Mesendoderm (in vitro differentiated cells): Measurements from ENCODE around the gene IER5.

Source experiments
- DNase-seq: peaks from one replicate; pipeline ENCODE4 v3.0.0; 2013
- H2AK5ac ChIP-seq: 2 replicates; pipeline ENCODE4 v1.6.1; 2013; ENCODE audit warnings: low read length, inconsistent platforms
- H2BK120ac ChIP-seq: 2 replicates; pipeline ENCODE4 v1.6.1; 2013; ENCODE audit warnings: low read depth, mild to moderate bottlenecking, low read length, moderate library complexity, mixed read lengths
- H2BK15ac ChIP-seq: replicated peaks from 2 replicates; pipeline ENCODE4 v1.6.1; 2013; ENCODE audit warnings: low read depth, mild to moderate bottlenecking, moderate library complexity
- H2BK5ac ChIP-seq: 2 replicates; pipeline ENCODE4 v1.6.1; 2013; ENCODE audit warnings: low read length, inconsistent platforms
- H3K18ac ChIP-seq: 2 replicates; pipeline ENCODE4 v1.6.1; 2013; ENCODE audit warnings: mild to moderate bottlenecking, low read length, mixed read lengths
- H3K23ac ChIP-seq: one replicate; pipeline ENCODE4 v1.6.1; 2013; ENCODE audit warnings: low read length
- H3K27ac ChIP-seq: 2 replicates; pipeline ENCODE4 v1.5.1; 2013; ENCODE audit warnings: low read depth, mild to moderate bottlenecking, inconsistent platforms, low read length, moderate library complexity
- H3K27me3 ChIP-seq: 2 replicates; pipeline ENCODE4 v1.6.1; 2013; ENCODE audit warnings: low read length, control low read depth, mild to moderate bottlenecking, inconsistent platforms; ENCODE audit not compliant: insufficient read depth, poor library complexity
- H3K36me3 ChIP-seq: 2 replicates; pipeline ENCODE4 v1.6.1; 2013; ENCODE audit warnings: low read length, inconsistent platforms; ENCODE audit not compliant: control insufficient read depth, insufficient read depth
- H3K4ac ChIP-seq: one replicate; pipeline ENCODE4 v1.6.1; 2013; ENCODE audit warnings: low read depth, mild to moderate bottlenecking, low read length, moderate library complexity
- H3K4me1 ChIP-seq: 2 replicates; pipeline ENCODE4 v1.6.1; 2013; ENCODE audit warnings: low read depth, low read length, inconsistent platforms; ENCODE audit not compliant: control insufficient read depth
- H3K4me2 ChIP-seq: 2 replicates; pipeline ENCODE4 v1.6.1; 2013; ENCODE audit warnings: low read length
- H3K4me3 ChIP-seq: 2 replicates; pipeline ENCODE4 v1.5.1; 2013; ENCODE audit warnings: mild to moderate bottlenecking, low read length
- H3K56ac ChIP-seq: one replicate; pipeline ENCODE4 v1.6.1; 2013; ENCODE audit warnings: low read length
- H3K79me1 ChIP-seq: 2 replicates; pipeline ENCODE4 v1.6.1; 2013; ENCODE audit warnings: low read length, inconsistent platforms
- H3K79me2 ChIP-seq: 2 replicates; pipeline ENCODE4 v1.6.1; 2013; ENCODE audit warnings: mild to moderate bottlenecking, low read length; ENCODE audit not compliant: control insufficient read depth, insufficient read depth
- H3K9ac ChIP-seq: 2 replicates; pipeline ENCODE4 v1.6.1; 2013; ENCODE audit warnings: low read length, inconsistent platforms
- H4K5ac ChIP-seq: one replicate; pipeline ENCODE4 v1.6.1; 2013; ENCODE audit warnings: low read length
- H4K8ac ChIP-seq: one replicate; pipeline ENCODE4 v1.6.1; 2013; ENCODE audit warnings: low read depth, mild to moderate bottlenecking, control low read depth, low read length, moderate library complexity
- WGBS: extraction: QIAGEN DNeasy Blood & Tissue Kit; methylation state at CpG from one replicate; pipeline ENCODE4 v1.1.7; 2013; ENCODE audit warnings: low lambda C conversion rate, missing lambda C conversion rate; ENCODE audit not compliant: insufficient coverage; ENCODE audit errors: extremely low coverage; 5-methylcytosine and 5-hydroxymethylcytosine counted together

The IER5 gene

DNA sequence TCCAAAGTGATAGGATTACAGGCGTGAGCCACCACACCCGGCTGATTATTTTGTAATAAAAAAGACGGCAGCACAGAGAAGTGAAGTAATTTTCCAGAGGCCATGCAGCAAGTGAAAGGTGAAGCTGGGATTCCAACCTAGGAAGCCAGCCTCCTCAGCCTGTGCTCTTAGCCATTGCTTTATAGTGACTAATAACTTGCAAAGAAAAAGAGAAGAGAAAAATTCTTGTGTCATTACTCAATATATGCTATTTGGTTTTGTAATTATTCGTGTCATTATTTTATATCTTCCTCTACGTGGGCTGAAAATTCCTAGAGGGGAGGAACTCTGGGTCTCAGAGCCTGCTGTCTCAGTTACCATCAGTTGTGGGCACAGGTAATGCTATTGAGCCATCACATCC lies 1.6 kb upstream of the IER5 start:
- WGBS: no CpG with 5 or more reads among the region's 5 CpGs
- H3K4me1 ChIP-seq: peaks cover 3% of the 10 kb centered on the region
- no peaks in the 10 kb centered on the region for H3K27me3 ChIP-seq
- no peak overlapping the region for H3K9ac ChIP-seq
- no peak overlapping the region for H2BK5ac ChIP-seq
- no peak overlapping the region for H3K56ac ChIP-seq
- no peak overlapping the region for H3K18ac ChIP-seq
- no peak for DNase-seq
- no peak overlapping the region for H2BK120ac ChIP-seq
- no peak overlapping the region for H3K4me3 ChIP-seq
- H3K4me2 ChIP-seq: no peak overlapping the region
- H2AK5ac ChIP-seq: no peak overlapping the region
- no peaks in the 10 kb centered on the region for H3K36me3 ChIP-seq
- no peak overlapping the region for H3K4ac ChIP-seq
- H3K23ac ChIP-seq: no peak overlapping the region
- no peak overlapping the region for H4K8ac ChIP-seq
- H2BK15ac ChIP-seq: no peak overlapping the region
- H3K27ac ChIP-seq: no peak overlapping the region
- H3K79me1 ChIP-seq: peaks cover 2% of the 10 kb centered on the region
- H3K79me2 ChIP-seq: peaks cover 30% of the 10 kb centered on the region
- no peak overlapping the region for H4K5ac ChIP-seq

DNA sequence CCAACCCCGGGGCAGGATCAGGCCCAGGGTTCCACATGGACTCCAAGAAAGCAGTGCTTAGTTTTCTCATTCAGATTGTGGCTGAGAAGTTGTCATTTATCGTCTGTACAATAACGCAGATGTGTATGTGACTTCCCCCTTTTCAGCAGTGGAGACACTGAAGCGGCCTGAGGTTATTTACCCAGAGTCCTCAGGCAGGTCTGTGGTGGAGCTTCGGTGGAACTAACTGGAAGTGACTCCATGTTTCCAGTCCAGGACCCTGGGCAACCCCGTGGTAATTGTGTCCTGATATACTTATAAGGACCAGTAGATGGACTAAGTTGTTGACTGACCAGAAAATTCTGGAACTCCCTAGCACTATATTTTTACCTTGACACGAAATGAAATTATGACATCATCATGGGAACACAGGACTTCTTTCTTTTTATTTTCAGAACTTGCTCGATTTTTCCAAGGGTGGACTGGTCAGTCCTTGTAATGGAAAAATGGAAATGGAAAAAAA lies 1.0 kb upstream of the IER5 start:
- no peaks in the 10 kb centered on the region for H3K36me3 ChIP-seq
- no peak for DNase-seq

DNA sequence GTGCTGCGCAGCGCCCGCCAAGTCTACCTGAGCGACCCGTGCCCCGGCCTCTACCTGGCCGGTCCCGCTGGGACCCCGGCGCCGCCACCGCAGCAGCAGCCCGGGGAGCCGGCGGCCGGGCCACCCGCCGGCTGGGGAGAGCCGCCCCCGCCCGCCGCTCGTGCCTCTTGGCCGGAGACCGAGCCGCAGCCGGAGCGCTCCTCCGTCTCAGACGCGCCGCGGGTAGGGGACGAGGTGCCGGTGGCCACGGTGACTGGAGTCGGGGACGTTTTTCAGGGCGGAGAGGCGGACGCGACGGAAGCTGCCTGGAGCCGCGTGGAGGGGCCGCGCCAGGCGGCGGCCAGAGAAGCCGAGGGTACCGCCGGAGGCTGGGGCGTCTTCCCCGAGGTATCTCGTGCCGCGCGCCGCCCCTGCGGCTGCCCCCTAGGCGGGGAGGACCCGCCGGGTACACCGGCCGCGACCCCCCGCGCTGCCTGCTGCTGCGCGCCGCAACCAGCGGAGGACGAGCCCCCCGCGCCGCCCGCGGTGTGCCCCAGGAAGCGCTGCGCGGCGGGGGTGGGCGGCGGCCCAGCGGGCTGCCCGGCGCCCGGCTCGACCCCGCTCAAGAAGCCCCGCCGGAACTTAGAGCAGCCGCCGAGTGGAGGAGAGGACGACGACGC lies 646 bp downstream of the IER5 start:
- Histone ChIP-seq H3K56ac (peak overlapping the region; percentile 94), H3K4me2 (peak overlapping the region; percentile 61), H3K4me1 (peaks cover 5% of the 10 kb centered on the region), H3K18ac (peak overlapping the region; percentile 81), H3K4ac (peak overlapping the region; percentile 86), H3K36me3 (no peaks in the 10 kb centered on the region), H2BK5ac (peak overlapping the region; percentile 76), H4K5ac (no peak overlapping the region), H3K79me1 (peaks cover 7% of the 10 kb centered on the region), H3K79me2 (peaks cover 34% of the 10 kb centered on the region), H2BK120ac (peak overlapping the region; percentile 40), H3K27me3 (no peaks in the 10 kb centered on the region), H3K27ac (peak overlapping the region; percentile 84), H3K4me3 (peak overlapping the region; percentile 84), H2BK15ac (no peak overlapping the region), H2AK5ac (no peak overlapping the region), H3K9ac (peak overlapping the region; percentile 89), H3K23ac (peak overlapping the region; percentile 72), H4K8ac (no peak overlapping the region)
- DNase-seq: no peak
- WGBS: no CpG with 5 or more reads among the region's 97 CpGs

More for the DNA sequence above, 1.0 kb upstream of the IER5 start:
- Histone ChIP-seq H3K4me3 (no peak overlapping the region), H3K56ac (no peak overlapping the region), H2BK120ac (no peak overlapping the region), H3K27me3 (no peaks in the 10 kb centered on the region), H3K79me2 (peaks cover 32% of the 10 kb centered on the region), H2BK15ac (no peak overlapping the region), H3K79me1 (peaks cover 2% of the 10 kb centered on the region), H3K9ac (no peak overlapping the region), H2AK5ac (no peak overlapping the region), H2BK5ac (no peak overlapping the region), H3K18ac (no peak overlapping the region), H3K4me2 (no peak overlapping the region), H3K4me1 (peaks cover 5% of the 10 kb centered on the region), H3K27ac (no peak overlapping the region), H3K23ac (no peak overlapping the region), H3K4ac (no peak overlapping the region), H4K5ac (no peak overlapping the region), H4K8ac (no peak overlapping the region)
- WGBS: no CpG with 5 or more reads among the region's 8 CpGs

DNA sequence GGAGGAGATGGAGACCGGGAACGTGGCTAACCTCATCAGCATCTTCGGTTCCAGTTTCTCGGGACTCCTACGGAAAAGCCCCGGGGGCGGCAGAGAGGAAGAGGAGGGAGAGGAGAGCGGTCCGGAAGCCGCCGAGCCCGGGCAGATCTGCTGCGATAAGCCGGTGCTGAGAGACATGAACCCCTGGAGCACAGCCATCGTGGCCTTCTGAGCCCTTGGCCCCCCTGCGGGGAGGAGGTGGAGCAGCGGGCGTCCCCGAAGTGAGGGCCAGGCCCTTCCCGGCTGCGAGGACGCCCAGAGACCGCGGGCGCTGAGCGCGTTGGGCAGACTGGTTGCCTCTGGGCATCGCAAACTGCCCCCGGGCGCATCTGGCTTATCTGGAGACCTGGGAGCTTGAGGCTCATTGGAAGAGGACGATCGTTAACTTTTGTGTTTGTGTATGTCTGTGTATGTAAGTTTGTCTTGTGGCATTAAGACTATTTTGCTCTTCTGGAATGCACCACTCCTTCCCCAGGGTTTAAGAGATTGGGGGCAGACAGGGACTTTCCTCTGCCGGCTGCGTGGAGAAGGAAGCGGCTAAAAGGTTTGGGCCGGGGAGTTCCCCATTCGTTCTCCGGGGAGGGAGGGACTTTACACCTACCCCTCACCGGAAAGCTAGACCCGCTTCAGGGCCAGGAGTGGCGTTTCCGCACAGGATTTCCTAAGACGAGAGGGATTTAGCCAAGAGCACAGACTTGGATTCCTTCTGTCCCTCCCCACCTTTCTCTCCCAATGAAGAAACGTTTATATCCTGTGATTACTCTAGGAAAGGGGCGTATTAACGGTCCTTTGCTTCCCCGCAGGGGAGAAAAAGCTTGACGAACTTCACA lies 1.4 kb downstream of the IER5 start:
- peak overlapping the region; percentile 89 for H3K9ac ChIP-seq
- no peak overlapping the region for H2BK15ac ChIP-seq
- H3K27me3 ChIP-seq: no peaks in the 10 kb centered on the region
- H3K56ac ChIP-seq: peak overlapping the region; percentile 94
- no peak overlapping the region for H4K8ac ChIP-seq
- peaks cover 7% of the 10 kb centered on the region for H3K79me1 ChIP-seq
- peak overlapping the region; percentile 81 for H3K18ac ChIP-seq
- WGBS: no CpG with 5 or more reads among the region's 48 CpGs
- peak overlapping the region; percentile 86 for H3K4ac ChIP-seq
- peak overlapping the region; percentile 72 for H3K23ac ChIP-seq
- peak overlapping the region; percentile 84 for H3K4me3 ChIP-seq
- H2BK120ac ChIP-seq: no peak overlapping the region
- H3K79me2 ChIP-seq: peaks cover 34% of the 10 kb centered on the region
- H2AK5ac ChIP-seq: no peak overlapping the region
- peaks cover 5% of the 10 kb centered on the region for H3K4me1 ChIP-seq
- peak; percentile 82 for DNase-seq
- H3K27ac ChIP-seq: peak overlapping the region; percentile 84
- H4K5ac ChIP-seq: no peak overlapping the region
- H3K36me3 ChIP-seq: no peaks in the 10 kb centered on the region
- peak overlapping the region; percentile 33 for H2BK5ac ChIP-seq
- H3K4me2 ChIP-seq: peak overlapping the region; percentile 61

DNA sequence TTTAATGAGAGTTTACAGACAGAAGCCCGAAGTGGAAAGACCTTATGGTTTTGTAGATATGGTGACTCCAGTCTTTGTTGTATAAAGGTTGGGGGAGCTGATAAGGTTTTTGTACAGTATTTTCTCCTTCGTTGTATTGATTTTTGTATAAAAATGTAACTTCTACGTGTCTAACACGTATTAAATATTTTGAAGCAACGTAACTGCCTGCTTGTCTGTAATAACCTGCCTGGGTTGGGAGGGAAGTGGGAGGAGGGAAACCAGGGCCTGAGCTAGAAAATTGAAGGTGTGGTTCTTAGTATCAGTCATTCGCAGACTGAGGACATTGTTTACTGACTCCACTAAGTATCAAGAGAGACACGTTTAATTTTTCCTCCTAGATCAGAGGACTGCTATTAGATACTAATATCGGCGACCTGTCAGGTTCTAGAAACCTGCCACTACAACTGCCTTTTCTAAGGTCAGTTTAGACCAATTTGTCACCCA lies 2.2 kb downstream of the IER5 start:
- H3K27ac ChIP-seq: no peak overlapping the region
- no CpG with 5 or more reads among the region's 9 CpGs for WGBS
- no peak overlapping the region for H4K8ac ChIP-seq

More for the DNA sequence above, 2.2 kb downstream of the IER5 start:
- Histone ChIP-seq H3K4me3 (peak overlapping the region; percentile 84), H3K36me3 (no peaks in the 10 kb centered on the region), H3K4ac (no peak overlapping the region), H3K79me1 (peaks cover 7% of the 10 kb centered on the region), H3K18ac (no peak overlapping the region), H3K56ac (peak overlapping the region; percentile 29), H3K27me3 (no peaks in the 10 kb centered on the region), H3K23ac (no peak overlapping the region), H3K9ac (peak overlapping the region; percentile 89), H3K79me2 (peaks cover 34% of the 10 kb centered on the region), H2BK15ac (no peak overlapping the region), H3K4me2 (peak overlapping the region; percentile 61), H2AK5ac (no peak overlapping the region), H2BK120ac (no peak overlapping the region), H3K4me1 (peaks cover 5% of the 10 kb centered on the region), H4K5ac (no peak overlapping the region), H2BK5ac (no peak overlapping the region)
- no peak for DNase-seq
